Brain pericyte (primary cell): ENCODE results near the gene SYMPK.

Experiments
- DNase-seq: peaks from one replicate; pipeline ENCODE4 v3.0.0-alpha.2; 2012; ENCODE audit warnings: low read depth, low spot score

SYMPK gene

GRCh38 chr19:45766869-45767346 is 96.0 kb downstream of the SYMPK start:
- no peak for DNase-seq

DNA sequence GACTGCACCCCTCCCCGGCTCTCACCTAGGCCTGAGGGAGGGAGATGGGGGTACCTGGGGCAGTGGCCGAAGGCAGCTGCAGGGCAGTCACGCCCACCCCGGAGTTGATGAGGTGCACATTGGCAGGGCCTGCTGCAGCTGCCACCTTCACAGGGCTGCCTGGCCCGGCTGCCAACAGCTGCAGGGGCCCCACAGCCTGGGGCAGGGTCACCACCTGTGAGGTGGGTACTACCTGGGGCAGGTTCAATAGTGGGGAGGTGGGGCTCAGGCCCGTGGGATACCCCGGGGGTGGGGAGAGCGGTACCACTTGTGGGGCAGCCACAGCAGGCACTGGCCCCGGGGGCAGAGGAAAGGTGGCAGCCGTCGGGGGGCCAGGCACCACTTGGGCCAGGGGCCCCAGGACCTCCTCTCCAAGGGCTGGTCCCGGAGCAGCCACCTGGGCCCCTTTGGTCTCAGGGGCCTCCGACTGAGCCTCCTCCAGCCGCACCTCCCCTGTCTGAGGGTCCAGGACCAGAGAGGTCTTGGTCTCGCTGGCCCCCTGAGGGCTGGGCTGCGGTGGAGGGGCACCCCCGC is 96.6 kb downstream of the SYMPK start:
- no peak for DNase-seq

DNA sequence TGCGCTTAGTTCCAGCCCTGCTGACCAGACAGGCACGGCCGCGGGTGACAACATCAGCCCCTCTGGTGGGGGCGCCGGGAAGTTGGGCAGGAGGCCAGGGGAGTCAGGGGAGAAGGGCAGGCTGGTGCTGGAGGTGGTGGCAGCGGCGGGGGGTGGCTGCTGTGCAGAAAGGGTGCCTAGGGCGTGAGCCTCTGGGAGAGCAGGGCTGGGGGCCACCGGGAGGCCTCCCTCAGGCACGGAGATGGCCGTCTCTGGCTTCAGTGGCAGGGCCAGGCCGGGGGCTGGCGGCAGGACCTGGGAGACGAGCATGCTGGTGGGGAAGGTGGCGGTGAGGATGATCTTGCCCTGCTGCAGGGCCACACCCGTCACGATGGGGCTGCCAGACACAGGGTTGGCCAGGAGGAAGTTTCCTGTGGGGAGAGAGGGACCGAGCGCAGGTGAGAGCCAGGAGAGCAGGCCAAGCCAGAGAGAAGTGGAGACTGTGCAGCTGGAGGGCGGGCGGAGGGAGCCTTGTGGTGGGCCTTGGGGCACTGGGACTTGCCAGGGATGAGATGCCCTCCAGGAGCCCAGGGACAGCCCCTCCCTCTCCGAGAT is 97.1 kb downstream of the SYMPK start:
- DNase-seq = no peak
